ENCODE data around the gene PPDPF. TPM values are rescaled to one million over a fixed set of nuclear protein-coding genes. Genes with fewer than 3 reads are reported as not detected.
"Not testable (repeated sequence)": the region's sequence is repeated elsewhere in the genome, so short reads cannot be mapped to it uniquely, and the experiment has no call there.

Gene PPDPF
- 307 TPM for total RNA-seq
- long read RNA-seq, transcript PPDPF-202 (4 exons, 868 nt), result major isoform, 24 of 31 reads
- long read RNA-seq, partial matches to known transcripts, result 6 of 31 reads
- long read RNA-seq, other reads (novel, unspliced or antisense), result 0 of 31 reads

GRCh38 chr20:63520504-63520933, at the start of gene PPDPF:
TSS of gene PPDPF (plus strand) at chr20:63520765. CDS start at chr20:63521309, 544 bp downstream.
- intact Hi-C loops (cut with micrococcal nuclease), result no loop called here

GRCh38 chr20:63471002-63471716, 49.4 kb upstream of the PPDPF start:
- DNase-seq (no peak), ATAC-seq (no peak)
- intact Hi-C loops (cut with micrococcal nuclease), result no loop called here

More at GRCh38 chr20:63520504-63520933, at the start of gene PPDPF:
- ATAC-seq, result peak; percentile 91
- DNase-seq, result peak; percentile 94

GRCh38 chr20:63471717-63471980, 48.9 kb upstream of the PPDPF start:
- ATAC-seq (no peak), DNase-seq (no peak)
- intact Hi-C loops (cut with micrococcal nuclease), result no loop called here

GRCh38 chr20:63471981-63472831, 48.4 kb upstream of the PPDPF start, which contains the start of gene KCNQ2:
TSS of gene KCNQ2 (minus strand) at chr20:63472655. CDS start at chr20:63472463, 192 bp downstream.
- DNase-seq (no peak), ATAC-seq (no peak)
- intact Hi-C loops (cut with micrococcal nuclease), result no loop called here

GRCh38 chr20:63472862-63473390, 47.6 kb upstream of the PPDPF start:
- DNase-seq (no peak), ATAC-seq (no peak)
- intact Hi-C loops (cut with micrococcal nuclease), result no loop called here

- DNase-seq (no peak), ATAC-seq (no peak)
- intact Hi-C loops (cut with micrococcal nuclease), result no loop called here
These were observed 46.8 kb upstream of the PPDPF start for GRCh38 chr20:63473555-63474449.

GRCh38 chr20:63475209-63475608, 45.4 kb upstream of the PPDPF start:
- intact Hi-C loops (cut with micrococcal nuclease), result no loop called here
- DNase-seq (peak; percentile 64), ATAC-seq (peak; percentile 72)

- DNase-seq, result no peak
- intact Hi-C loops (cut with micrococcal nuclease), result no loop called here
- ATAC-seq, result no peak
These were observed 43.4 kb upstream of the PPDPF start for GRCh38 chr20:63477061-63477616.

GRCh38 chr20:63477944-63478343, 42.6 kb upstream of the PPDPF start:
- ATAC-seq (no peak), DNase-seq (no peak)
- intact Hi-C loops (cut with micrococcal nuclease), result no loop called here

- no peak for DNase-seq
- intact Hi-C loops (cut with micrococcal nuclease), result no loop called here
These were observed 41.9 kb upstream of the PPDPF start for GRCh38 chr20:63478346-63479302.

GRCh38 chr20:63479695-63480419, 40.7 kb upstream of the PPDPF start:
- intact Hi-C loops (cut with micrococcal nuclease); ATAC-seq: not testable (repeated sequence)

More at GRCh38 chr20:63478346-63479302, 41.9 kb upstream of the PPDPF start:
- ATAC-seq, result no peak

GRCh38 chr20:63481503-63481902, 39.1 kb upstream of the PPDPF start:
- ATAC-seq (no peak), DNase-seq (no peak)
- intact Hi-C loops (cut with micrococcal nuclease), result no loop called here

More at GRCh38 chr20:63479695-63480419, 40.7 kb upstream of the PPDPF start:
- not testable (repeated sequence) for DNase-seq

- ATAC-seq (no peak), DNase-seq (no peak)
- intact Hi-C loops (cut with micrococcal nuclease), result no loop called here
These were observed 38.5 kb upstream of the PPDPF start for GRCh38 chr20:63482021-63482587.

- intact Hi-C loops (cut with micrococcal nuclease), result no loop called here
- DNase-seq (no peak), ATAC-seq (peak; percentile 7)
These were observed 36.7 kb upstream of the PPDPF start for GRCh38 chr20:63483834-63484233.

GRCh38 chr20:63484236-63484635, 36.3 kb upstream of the PPDPF start:
- no peak for DNase-seq
- no peak for ATAC-seq
- intact Hi-C loops (cut with micrococcal nuclease), result no loop called here

GRCh38 chr20:63484651-63485403, 35.7 kb upstream of the PPDPF start:
- ATAC-seq (peak; percentile 0), DNase-seq (no peak)
- intact Hi-C loops (cut with micrococcal nuclease), result no loop called here

Measured in left ventricle myocardium superior (tissue), 1 donor.